Calu3 (cell line): Measurements from ENCODE around the gene EFCAB5. TPM values are rescaled to one million over a fixed set of nuclear protein-coding genes. Genes with fewer than 3 reads are reported as not detected.
"Not testable (repeated sequence)": the region's sequence is repeated elsewhere in the genome, so short reads cannot be mapped to it uniquely, and the experiment has no call there.

Source experiments
- Bru-seq: library from RNA; stranded (reverse); fragments of 400-500 nt; gene quantifications from one replicate; lab custom pipeline; 2021; lab: Mats Ljungman, UMichigan
- BruChase-seq, 2 experiments: library from RNA; stranded (reverse); fragments of 400-500 nt; gene quantifications; one replicate each; lab custom pipeline; 2021; lab: Mats Ljungman, UMichigan
- BruUV-seq: library from RNA; stranded (reverse); fragments of 400-500 nt; replicated peaks from 2 replicates; lab custom pipeline; 2021; lab: Mats Ljungman, UMichigan
- CTCF ChIA-PET: fragments of 300-600 bp; sonication (Branson Sonifier 250); formaldehyde crosslinking; loops from one replicate; lab custom pipeline; 2022; ENCODE audit warnings: antibody characterized with exemption; lab: Charles Lee
- DNase-seq: peaks from one replicate; pipeline ENCODE4 v3.0.0; 2022
- H3K27ac Mint-ChIP-seq: one replicate; pipeline ENCODE4 v1.8.0; 2022; ENCODE audit warnings: mixed read lengths; ENCODE audit not compliant: unreplicated experiment
- H3K27me3 Mint-ChIP-seq: one replicate; pipeline ENCODE4 v1.8.0; 2022; ENCODE audit warnings: mixed read lengths; ENCODE audit not compliant: unreplicated experiment
- H3K36me3 Mint-ChIP-seq: one replicate; pipeline ENCODE4 v1.8.0; 2022; ENCODE audit warnings: mild to moderate bottlenecking, moderate library complexity, mixed read lengths; ENCODE audit not compliant: insufficient read depth, unreplicated experiment
- H3K4me1 Mint-ChIP-seq: one replicate; pipeline ENCODE4 v1.8.0; 2022; ENCODE audit warnings: mild to moderate bottlenecking, low read depth, mixed read lengths; ENCODE audit not compliant: unreplicated experiment
- H3K4me3 Mint-ChIP-seq: one replicate; pipeline ENCODE4 v1.8.0; 2022; ENCODE audit warnings: mild to moderate bottlenecking, low read depth, moderate library complexity, mixed read lengths; ENCODE audit not compliant: unreplicated experiment
- H3K9me3 Mint-ChIP-seq: one replicate; pipeline ENCODE4 v1.8.0; 2022; ENCODE audit warnings: low read depth, mixed read lengths; ENCODE audit not compliant: unreplicated experiment
- intact Hi-C: fragments of 100-400 bp; cut with micrococcal nuclease; formaldehyde crosslinking; loops from one replicate; pipeline ENCODE4 v1.10.0; 2022; ENCODE audit not compliant: unreplicated experiment
- long read RNA-seq: library from polyadenylated mRNA; stranded (forward); transcript quantifications from one replicate; pipeline ENCODE4 v2.0.0, GENCODE V29; 2022
- total RNA-seq: library from RNA; stranded (reverse); gene quantifications from 2 replicates; pipeline ENCODE4 v1.2.3, GENCODE V29; 2022
- TF ChIP-seq, protein P1 (sequence below): fragments of 200-600 bp; IDR thresholded peaks from one replicate; pipeline ENCODE4 v1.8.0; 2022; ENCODE audit warnings: antibody characterized with exemption; ENCODE audit not compliant: unreplicated experiment

EFCAB5 gene
- total RNA-seq (0.17 and 0.50 TPM in 2 replicates), Bru-seq, nascent RNA (percentile 21 among the genes with signal in this experiment), BruChase-seq, experiment 1, labeled RNA remaining after a 6-hour chase (percentile 20 among the genes with signal in this experiment), BruChase-seq, experiment 2, labeled RNA remaining after a 2-hour chase (percentile 23 among the genes with signal in this experiment)
- long read RNA-seq, partial matches to known transcripts = 0 of 1 reads
- long read RNA-seq, other reads (novel, unspliced or antisense) = 1 of 1 reads

DNA sequence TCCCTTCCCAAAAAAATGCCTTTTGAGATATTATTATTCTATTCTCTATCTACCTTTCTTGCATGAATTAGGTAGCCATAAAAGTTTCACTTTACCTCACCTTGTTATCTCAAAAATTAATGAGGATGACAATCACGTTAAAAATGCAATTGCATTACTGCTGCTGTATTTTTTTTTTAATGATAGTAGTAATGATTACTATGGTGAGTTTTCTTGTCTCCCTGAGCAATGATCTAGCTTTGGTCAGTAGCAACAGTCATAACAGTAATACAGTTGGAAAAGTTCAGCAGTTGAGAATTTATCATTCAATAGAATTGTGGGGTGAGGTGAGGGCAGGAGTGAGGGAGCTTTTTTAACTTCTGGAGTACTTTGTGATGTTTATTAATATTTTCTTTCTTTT is at the start of gene EFCAB5:
EFCAB5 (plus strand) TSS at position 301 of the 400 bp plus-strand sequence. CDS start 163 bp downstream, outside the sequence.
- CTCF ChIA-PET = interaction anchor here (1.1 kb wide), 1 partner anchor 10 kb away, joined by 6 read pairs; no protein-coding TSS in a partner anchor
- H3K4me1 Mint-ChIP-seq = no peaks in the 10 kb centered on the region

DNA sequence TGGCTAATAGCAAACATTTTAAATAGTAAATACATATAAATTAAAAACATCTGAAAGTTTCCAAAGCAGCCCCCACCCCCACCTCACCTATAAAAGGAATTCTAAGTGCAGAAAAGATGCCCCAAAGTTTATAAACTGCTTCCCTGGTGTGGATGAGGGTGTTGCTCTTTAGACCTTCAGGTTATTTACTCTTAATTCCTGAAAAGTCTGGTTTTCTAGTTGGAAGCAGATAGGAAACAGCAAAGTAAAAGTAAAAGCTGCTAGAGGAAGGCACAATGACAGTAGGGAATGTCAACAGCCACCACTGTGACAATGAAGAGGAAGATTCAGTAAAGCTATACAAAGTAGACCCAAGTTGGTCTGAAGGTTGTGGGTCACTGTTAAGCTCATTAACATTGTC is 49.2 kb upstream of the EFCAB5 start:
- Mint-ChIP-seq H3K4me3 (no peak overlapping the region), H3K27ac (no peak overlapping the region), H3K9me3 (no peaks in the 10 kb centered on the region), H3K27me3 (no peaks in the 10 kb centered on the region), H3K36me3 (no peaks in the 10 kb centered on the region), H3K4me1 (no peaks in the 10 kb centered on the region)
- CTCF ChIA-PET = no interaction called here
- no TSS peak for BruUV-seq
- intact Hi-C loops = no loop called here
- TF ChIP-seq, protein P1, sequence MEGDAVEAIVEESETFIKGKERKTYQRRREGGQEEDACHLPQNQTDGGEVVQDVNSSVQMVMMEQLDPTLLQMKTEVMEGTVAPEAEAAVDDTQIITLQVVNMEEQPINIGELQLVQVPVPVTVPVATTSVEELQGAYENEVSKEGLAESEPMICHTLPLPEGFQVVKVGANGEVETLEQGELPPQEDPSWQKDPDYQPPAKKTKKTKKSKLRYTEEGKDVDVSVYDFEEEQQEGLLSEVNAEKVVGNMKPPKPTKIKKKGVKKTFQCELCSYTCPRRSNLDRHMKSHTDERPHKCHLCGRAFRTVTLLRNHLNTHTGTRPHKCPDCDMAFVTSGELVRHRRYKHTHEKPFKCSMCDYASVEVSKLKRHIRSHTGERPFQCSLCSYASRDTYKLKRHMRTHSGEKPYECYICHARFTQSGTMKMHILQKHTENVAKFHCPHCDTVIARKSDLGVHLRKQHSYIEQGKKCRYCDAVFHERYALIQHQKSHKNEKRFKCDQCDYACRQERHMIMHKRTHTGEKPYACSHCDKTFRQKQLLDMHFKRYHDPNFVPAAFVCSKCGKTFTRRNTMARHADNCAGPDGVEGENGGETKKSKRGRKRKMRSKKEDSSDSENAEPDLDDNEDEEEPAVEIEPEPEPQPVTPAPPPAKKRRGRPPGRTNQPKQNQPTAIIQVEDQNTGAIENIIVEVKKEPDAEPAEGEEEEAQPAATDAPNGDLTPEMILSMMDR = no peak
- no peak for DNase-seq

More for the DNA sequence above, at the start of gene EFCAB5:
- no TSS peak for BruUV-seq
- H3K4me3 Mint-ChIP-seq = no peak within 1 kb of the TSS
- H3K27ac Mint-ChIP-seq = no peak within 1 kb of the TSS
- TF ChIP-seq, protein P1 = no peak
- intact Hi-C loops = no loop called here
- DNase-seq = no peak
- H3K9me3 Mint-ChIP-seq = no peaks in the 10 kb centered on the region
- no peaks in the 10 kb centered on the region for H3K36me3 Mint-ChIP-seq
- peaks cover 10% of the 10 kb centered on the region for H3K27me3 Mint-ChIP-seq

DNA sequence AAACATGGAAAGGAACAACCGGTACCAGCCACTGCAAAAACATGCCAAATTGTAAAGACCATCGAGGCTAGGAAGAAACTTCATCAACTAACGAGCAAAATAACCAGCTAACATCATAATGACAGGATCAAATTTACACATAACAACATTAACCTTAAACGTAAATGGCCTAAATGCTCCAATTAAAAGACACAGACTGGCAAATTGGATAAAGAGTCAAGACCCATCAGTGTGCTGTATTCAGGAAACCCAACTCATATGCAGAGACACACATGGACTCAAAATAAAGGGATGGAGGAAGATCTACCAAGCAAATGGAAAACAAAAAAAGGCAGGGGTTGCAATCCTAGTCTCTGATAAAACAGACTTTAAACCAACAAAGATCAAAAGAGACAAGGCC is 44.3 kb upstream of the EFCAB5 start:
- H3K4me3 Mint-ChIP-seq, H3K36me3 Mint-ChIP-seq, H3K27ac Mint-ChIP-seq, CTCF ChIA-PET, intact Hi-C loops, DNase-seq, H3K27me3 Mint-ChIP-seq, BruUV-seq, H3K4me1 Mint-ChIP-seq, H3K9me3 Mint-ChIP-seq: not testable (repeated sequence)

DNA sequence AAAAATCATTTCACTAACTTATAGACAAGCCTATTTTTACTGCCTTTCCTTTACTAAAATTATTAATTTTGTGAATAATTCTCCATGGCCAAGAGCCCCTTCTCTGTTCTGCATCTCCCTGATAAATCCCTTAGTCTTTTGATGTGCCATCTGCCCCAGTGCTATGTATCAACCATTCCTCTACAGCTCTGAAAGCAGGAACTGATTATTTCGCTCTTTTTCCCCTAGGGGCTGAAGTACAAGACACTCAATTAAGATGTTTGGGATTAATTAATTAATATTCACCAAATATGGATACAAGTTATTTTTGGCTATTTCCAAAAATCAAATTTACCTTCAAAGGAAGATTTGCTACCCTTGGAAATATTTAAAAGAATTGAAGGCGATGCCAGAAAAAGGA is 38.0 kb upstream of the EFCAB5 start:
- TF ChIP-seq, protein P1 = no peak
- no peak for DNase-seq
- Mint-ChIP-seq H3K36me3 (no peaks in the 10 kb centered on the region), H3K9me3 (peaks cover 9% of the 10 kb centered on the region), H3K27me3 (no peaks in the 10 kb centered on the region), H3K4me1 (no peaks in the 10 kb centered on the region), H3K27ac (no peak overlapping the region), H3K4me3 (no peak overlapping the region)
- intact Hi-C loops = no loop called here
- BruUV-seq = no TSS peak
- CTCF ChIA-PET = no interaction called here
